NCI-H345 treated with DMSO at 0.1 percent for 48 hours (cell line): Measurements from ENCODE around the gene MDGA2.

Experiments used
- DNase-seq: peaks from one replicate; lab custom pipeline; 2025; ENCODE audit not compliant: unreplicated experiment; lab: John Stamatoyannopoulos, UW

MDGA2 gene

GRCh38 chr14:47675466-47676314, at the start of gene MDGA2:
Gene MDGA2, minus strand, starts transcription at chr14:47675605.
- DNase-seq: no peak

- DNase-seq: no peak
These were observed 47.7 kb upstream of the MDGA2 start for GRCh38 chr14:47722929-47723693.

GRCh38 chr14:47720281-47720680, 44.9 kb upstream of the MDGA2 start:
- DNase-seq: no peak

GRCh38 chr14:47715330-47715729, 39.9 kb upstream of the MDGA2 start:
- DNase-seq: no peak

GRCh38 chr14:47710581-47710980, 35.2 kb upstream of the MDGA2 start:
- no peak for DNase-seq

- no peak for DNase-seq
These were observed 30.3 kb upstream of the MDGA2 start for GRCh38 chr14:47705683-47706082.

- DNase-seq: no peak
These were observed 16.4 kb upstream of the MDGA2 start for GRCh38 chr14:47691829-47692228.

- no peak for DNase-seq
These were observed 3.6 kb upstream of the MDGA2 start for GRCh38 chr14:47678993-47679392.

DNA sequence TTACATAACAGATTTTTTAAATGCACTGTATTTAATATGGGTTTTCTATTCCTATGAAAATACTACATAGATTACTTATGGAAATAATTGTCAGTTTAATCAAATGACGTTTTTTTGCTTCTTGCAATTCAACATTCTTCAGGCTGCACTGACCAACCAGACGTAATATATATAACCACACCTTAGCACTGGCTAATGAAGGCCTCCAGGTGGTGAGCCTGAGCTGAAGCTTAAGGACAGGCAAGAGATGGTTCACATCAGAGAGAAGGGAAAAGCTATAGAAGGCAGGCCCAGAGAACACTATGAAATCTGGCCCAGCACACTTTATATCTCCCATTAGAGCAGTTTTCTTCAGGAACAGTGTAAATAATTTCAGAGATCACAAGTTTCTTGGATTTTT, 2.8 kb upstream of the MDGA2 start:
- no peak for DNase-seq

DNA sequence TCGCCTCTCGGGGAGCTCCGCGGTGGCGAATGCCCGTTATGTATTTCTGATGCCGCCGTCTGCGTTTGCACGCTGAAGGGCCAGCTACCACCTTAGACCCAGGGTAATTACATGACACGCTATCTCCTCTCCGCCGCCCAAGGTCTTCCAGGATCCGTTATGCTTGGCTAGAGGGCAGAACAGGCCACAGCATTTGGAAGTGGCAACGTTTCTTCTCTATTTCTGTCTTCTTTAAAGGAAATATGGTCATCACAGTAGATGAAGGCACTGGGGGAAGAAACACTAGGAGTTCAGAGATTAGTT, 861 bp upstream of the MDGA2 start:
- no peak for DNase-seq

- no peak for DNase-seq
These were observed 601 bp downstream of the MDGA2 start for GRCh38 chr14:47674543-47675465.

- DNase-seq: no peak
These were observed 1.3 kb downstream of the MDGA2 start for GRCh38 chr14:47674148-47674542.

- no peak for DNase-seq
These were observed 9.9 kb downstream of the MDGA2 start for GRCh38 chr14:47665337-47666134.

DNA sequence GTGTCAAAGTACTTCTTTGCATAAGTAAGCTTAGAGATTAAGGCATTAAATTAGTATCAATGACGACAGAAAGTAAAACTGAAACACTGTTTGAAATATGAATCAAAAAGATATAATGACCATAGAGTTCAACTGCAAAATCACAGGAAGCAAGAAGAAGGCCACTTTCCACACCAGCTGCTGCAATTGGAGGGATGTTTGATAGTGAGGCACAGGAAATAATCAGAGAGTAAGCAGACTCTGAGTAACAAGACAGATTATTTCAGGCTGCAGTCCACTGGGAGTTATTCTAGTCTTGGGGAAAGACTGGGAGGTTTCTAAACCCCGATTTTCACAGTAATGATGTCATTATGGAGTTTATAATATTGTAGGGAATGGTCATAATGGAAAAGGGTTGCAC, 12.9 kb downstream of the MDGA2 start:
- DNase-seq: no peak

- no peak for DNase-seq
These were observed 15.2 kb downstream of the MDGA2 start for GRCh38 chr14:47660158-47660557.

GRCh38 chr14:47658041-47658440, 17.4 kb downstream of the MDGA2 start:
- DNase-seq: no peak

DNA sequence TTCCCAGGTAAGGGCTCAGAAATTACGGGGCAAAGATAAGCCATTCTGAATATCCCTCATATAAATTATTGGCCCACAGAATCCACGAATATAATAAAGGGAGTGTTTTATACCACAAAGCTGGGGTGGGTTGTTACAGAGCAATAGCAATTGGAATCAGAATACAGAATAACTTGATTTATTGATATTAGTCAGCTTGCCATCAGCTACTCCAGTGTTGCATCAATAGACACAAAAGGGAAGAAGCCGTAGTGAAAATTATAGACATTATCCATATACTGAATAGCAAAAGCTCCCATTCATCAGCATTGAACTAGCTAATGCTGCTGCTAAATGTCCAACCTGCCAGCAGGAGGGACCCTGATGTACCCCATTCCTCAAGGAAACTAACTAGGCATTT, 18.3 kb downstream of the MDGA2 start:
- DNase-seq: no peak

- no peak for DNase-seq
These were observed 24.1 kb downstream of the MDGA2 start for GRCh38 chr14:47651337-47651736.

DNA sequence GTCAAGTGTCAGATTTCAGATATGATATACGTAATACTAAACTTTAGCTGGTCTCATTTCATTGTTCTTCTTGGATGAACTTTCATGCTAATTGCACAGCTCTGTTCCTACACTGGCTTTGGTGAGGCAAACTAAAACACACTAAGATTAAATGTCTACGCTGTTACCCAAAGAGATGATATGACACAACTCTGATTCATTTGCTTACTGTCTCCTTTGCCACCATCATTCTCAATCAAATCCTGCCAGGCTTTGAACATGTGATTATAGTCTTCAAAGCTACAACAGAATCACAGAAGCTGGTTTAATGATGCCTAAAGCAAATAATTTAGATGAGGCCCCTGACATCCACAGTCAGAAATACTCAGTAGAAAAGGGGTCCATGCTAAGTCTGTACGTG, 37.7 kb downstream of the MDGA2 start:
- DNase-seq: no peak

GRCh38 chr14:47626151-47627035, 49.0 kb downstream of the MDGA2 start:
- DNase-seq: no peak
